ENCODE results near the gene INPP4B. TPM values are rescaled to one million over a fixed set of nuclear protein-coding genes. Genes with fewer than 3 reads are reported as not detected.

INPP4B gene
- total and polyA plus RNA-seq, 2 donors from 2014 or later = 2.6 to 18.9 TPM

DNA sequence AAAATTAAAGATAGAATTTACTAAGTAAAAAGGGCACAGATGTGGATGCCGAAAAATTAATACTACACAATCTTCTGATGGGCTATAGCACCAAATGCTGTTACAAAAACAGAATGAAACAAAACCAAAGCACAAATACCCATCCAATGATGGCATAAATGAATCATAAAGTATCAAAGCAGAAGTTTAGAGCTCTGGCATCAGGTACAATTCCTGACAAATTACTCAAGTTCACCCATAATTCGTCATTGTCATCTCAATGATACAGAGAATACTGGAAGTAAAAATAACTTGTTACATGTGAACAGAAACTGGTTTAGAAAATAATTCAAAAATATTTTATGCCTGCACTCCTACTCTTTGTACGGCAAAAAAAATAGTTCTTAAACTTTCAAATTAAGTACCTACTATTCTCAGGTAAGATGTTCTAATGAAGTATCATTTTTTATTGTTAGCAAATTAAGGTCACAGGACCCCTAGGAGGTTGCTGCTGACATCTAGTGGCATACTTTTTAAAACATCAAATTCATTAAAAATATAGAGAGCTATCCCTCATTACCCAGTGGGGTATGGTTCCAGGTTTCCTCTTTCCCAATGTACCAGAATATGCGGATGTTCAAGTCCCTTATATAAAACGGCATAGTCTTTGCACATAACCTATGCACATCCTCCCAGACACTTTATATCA lies 126.1 kb downstream of the INPP4B start:
- peak; percentile 6 for FAIRE-seq
- Histone ChIP-seq H3K9me3 (ENCODE audit: control insufficient read depth in 2 of 3, insufficient read depth in 1 of 3, low read length in 3 of 3) (no peaks in the 10 kb centered on the region), H3K4me1 (ENCODE audit: control insufficient read depth in 2 of 3, insufficient read depth in 2 of 3, low read depth in 1 of 3, low read length in 3 of 3) (no peaks in the 10 kb centered on the region), H3K4me3 (ENCODE audit: low read length in 3 of 3) (no peak overlapping the region), H3K9ac (ENCODE audit: low read length in 3 of 3) (no peak overlapping the region), H3K36me3 (ENCODE audit: control insufficient read depth in 2 of 3, insufficient read depth in 3 of 3, low read length in 3 of 3) (no peaks in the 10 kb centered on the region), H3K27me3 (ENCODE audit: control insufficient read depth, insufficient read depth, low read length) (no peaks in the 10 kb centered on the region), H3K27ac (ENCODE audit: low read depth in 2 of 2, low read length in 2 of 2) (no peak overlapping the region)
- DNase-seq = peak in 2 of 5 donors; percentile 15 to 28
- TF ChIP-seq, protein P1, sequence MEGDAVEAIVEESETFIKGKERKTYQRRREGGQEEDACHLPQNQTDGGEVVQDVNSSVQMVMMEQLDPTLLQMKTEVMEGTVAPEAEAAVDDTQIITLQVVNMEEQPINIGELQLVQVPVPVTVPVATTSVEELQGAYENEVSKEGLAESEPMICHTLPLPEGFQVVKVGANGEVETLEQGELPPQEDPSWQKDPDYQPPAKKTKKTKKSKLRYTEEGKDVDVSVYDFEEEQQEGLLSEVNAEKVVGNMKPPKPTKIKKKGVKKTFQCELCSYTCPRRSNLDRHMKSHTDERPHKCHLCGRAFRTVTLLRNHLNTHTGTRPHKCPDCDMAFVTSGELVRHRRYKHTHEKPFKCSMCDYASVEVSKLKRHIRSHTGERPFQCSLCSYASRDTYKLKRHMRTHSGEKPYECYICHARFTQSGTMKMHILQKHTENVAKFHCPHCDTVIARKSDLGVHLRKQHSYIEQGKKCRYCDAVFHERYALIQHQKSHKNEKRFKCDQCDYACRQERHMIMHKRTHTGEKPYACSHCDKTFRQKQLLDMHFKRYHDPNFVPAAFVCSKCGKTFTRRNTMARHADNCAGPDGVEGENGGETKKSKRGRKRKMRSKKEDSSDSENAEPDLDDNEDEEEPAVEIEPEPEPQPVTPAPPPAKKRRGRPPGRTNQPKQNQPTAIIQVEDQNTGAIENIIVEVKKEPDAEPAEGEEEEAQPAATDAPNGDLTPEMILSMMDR (IDR thresholded peaks at IDR 0.05; ENCODE audit: borderline replicate concordance, extremely low read depth, insufficient read depth) = peak; percentile 39
- intact Hi-C loops (cut with DNase I) = loop anchor here (10.0 kb wide), 2 partner anchors 365 to 595 kb away; no protein-coding TSS in a partner anchor

DNA sequence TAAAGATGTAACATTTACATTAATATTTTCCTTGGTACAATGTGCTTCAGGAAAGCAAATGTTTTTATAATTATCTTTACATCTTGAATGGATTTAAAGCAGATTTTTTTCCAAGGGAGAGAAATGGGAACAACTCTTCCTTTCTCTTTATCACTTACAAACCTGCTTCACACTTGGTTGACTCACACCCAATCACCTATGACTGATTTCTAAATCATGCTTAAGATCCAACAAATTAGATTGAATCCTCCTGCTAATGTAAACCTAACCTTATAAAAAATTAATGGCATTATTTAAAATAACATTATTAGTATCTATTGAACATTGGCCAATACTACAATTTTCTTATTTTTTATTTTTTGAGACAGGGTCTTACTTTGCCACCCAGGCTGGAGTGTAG lies 127.1 kb downstream of the INPP4B start:
- H3K27me3 ChIP-seq (ENCODE audit: control insufficient read depth, insufficient read depth, low read length) = no peaks in the 10 kb centered on the region
- TF ChIP-seq, protein P1 (IDR thresholded peaks at IDR 0.05; ENCODE audit: borderline replicate concordance, extremely low read depth, insufficient read depth) = no peak
- H3K36me3 ChIP-seq (ENCODE audit: control insufficient read depth in 2 of 3, insufficient read depth in 3 of 3, low read length in 3 of 3) = no peaks in the 10 kb centered on the region
- no peak overlapping the region for H3K4me3 ChIP-seq (ENCODE audit: low read length in 3 of 3)
- FAIRE-seq = no peak
- no peak overlapping the region for H3K27ac ChIP-seq (ENCODE audit: low read depth in 2 of 2, low read length in 2 of 2)
- H3K9me3 ChIP-seq (ENCODE audit: control insufficient read depth in 2 of 3, insufficient read depth in 1 of 3, low read length in 3 of 3) = no peaks in the 10 kb centered on the region
- no peaks in the 10 kb centered on the region for H3K4me1 ChIP-seq (ENCODE audit: control insufficient read depth in 2 of 3, insufficient read depth in 2 of 3, low read depth in 1 of 3, low read length in 3 of 3)
- H3K9ac ChIP-seq (ENCODE audit: low read length in 3 of 3) = no peak overlapping the region
- no peak for DNase-seq
- intact Hi-C loops (cut with DNase I) = loop anchor here (10.0 kb wide), 1 partner anchor 594 kb away; no protein-coding TSS in a partner anchor

- Histone ChIP-seq H3K4me1 (ENCODE audit: control insufficient read depth in 2 of 3, insufficient read depth in 2 of 3, low read depth in 1 of 3, low read length in 3 of 3) (no peaks in the 10 kb centered on the region), H3K36me3 (ENCODE audit: control insufficient read depth in 2 of 3, insufficient read depth in 3 of 3, low read length in 3 of 3) (no peaks in the 10 kb centered on the region), H3K9ac (ENCODE audit: low read length in 3 of 3) (no peak overlapping the region), H3K9me3 (ENCODE audit: control insufficient read depth in 2 of 3, insufficient read depth in 1 of 3, low read length in 3 of 3) (no peaks in the 10 kb centered on the region), H3K27me3 (ENCODE audit: control insufficient read depth, insufficient read depth, low read length) (no peaks in the 10 kb centered on the region), H3K27ac (ENCODE audit: low read depth in 2 of 2, low read length in 2 of 2) (no peak overlapping the region), H3K4me3 (ENCODE audit: low read length in 3 of 3) (no peak overlapping the region)
- TF ChIP-seq, protein P1 (IDR thresholded peaks at IDR 0.05; ENCODE audit: borderline replicate concordance, extremely low read depth, insufficient read depth) = no peak
- FAIRE-seq (no peak), DNase-seq (no peak)
- intact Hi-C loops (cut with DNase I) = loop anchor here (10.0 kb wide), 1 partner anchor 591 kb away; no protein-coding TSS in a partner anchor
Observed at GRCh38 chr4:142715727-142716126, 130.4 kb downstream of the INPP4B start.
